Type B pancreatic cell (in vitro differentiated cells): Measurements from ENCODE around the gene CHAD. TPM values are rescaled to one million over a fixed set of nuclear protein-coding genes. Genes with fewer than 3 reads are reported as not detected.

Experiments
- DNase-seq: peaks from one replicate; pipeline ENCODE4 v3.0.0; 2021; ENCODE audit warnings: mixed read lengths; ENCODE audit not compliant: unreplicated experiment; ENCODE audit errors: extremely low spot score
- H3K27ac Mint-ChIP-seq: 2 replicates; pipeline ENCODE4 v1.8.0; 2021; ENCODE audit warnings: mild to moderate bottlenecking, mixed read lengths
- H3K27me3 Mint-ChIP-seq: 2 replicates; pipeline ENCODE4 v1.8.0; 2021; ENCODE audit warnings: mixed read lengths
- H3K36me3 Mint-ChIP-seq: 2 replicates; pipeline ENCODE4 v1.8.0; 2021; ENCODE audit warnings: mixed read lengths
- H3K4me1 Mint-ChIP-seq: one replicate; pipeline ENCODE4 v1.8.0; 2021; ENCODE audit warnings: mixed read lengths; ENCODE audit not compliant: unreplicated experiment
- H3K4me3 Mint-ChIP-seq: 2 replicates; pipeline ENCODE4 v1.8.0; 2021; ENCODE audit warnings: mild to moderate bottlenecking, mixed read lengths
- H3K9me3 Mint-ChIP-seq: 2 replicates; pipeline ENCODE4 v1.8.0; 2021; ENCODE audit warnings: mixed read lengths
- total RNA-seq: library from RNA; stranded (reverse); gene quantifications from 2 replicates; pipeline ENCODE4 v1.2.1, GENCODE V29; 2021; ENCODE audit warnings: low replicate concordance
- TF ChIP-seq, protein P1 (sequence below): fragments of 200-600 bp; sonication (generic); conservative IDR thresholded peaks from 2 replicates; pipeline ENCODE4 v1.5.0; 2021; ENCODE audit warnings: antibody characterized with exemption, mild to moderate bottlenecking

CHAD gene
- total RNA-seq, 1 donor from 2014 or later: not detected

DNA sequence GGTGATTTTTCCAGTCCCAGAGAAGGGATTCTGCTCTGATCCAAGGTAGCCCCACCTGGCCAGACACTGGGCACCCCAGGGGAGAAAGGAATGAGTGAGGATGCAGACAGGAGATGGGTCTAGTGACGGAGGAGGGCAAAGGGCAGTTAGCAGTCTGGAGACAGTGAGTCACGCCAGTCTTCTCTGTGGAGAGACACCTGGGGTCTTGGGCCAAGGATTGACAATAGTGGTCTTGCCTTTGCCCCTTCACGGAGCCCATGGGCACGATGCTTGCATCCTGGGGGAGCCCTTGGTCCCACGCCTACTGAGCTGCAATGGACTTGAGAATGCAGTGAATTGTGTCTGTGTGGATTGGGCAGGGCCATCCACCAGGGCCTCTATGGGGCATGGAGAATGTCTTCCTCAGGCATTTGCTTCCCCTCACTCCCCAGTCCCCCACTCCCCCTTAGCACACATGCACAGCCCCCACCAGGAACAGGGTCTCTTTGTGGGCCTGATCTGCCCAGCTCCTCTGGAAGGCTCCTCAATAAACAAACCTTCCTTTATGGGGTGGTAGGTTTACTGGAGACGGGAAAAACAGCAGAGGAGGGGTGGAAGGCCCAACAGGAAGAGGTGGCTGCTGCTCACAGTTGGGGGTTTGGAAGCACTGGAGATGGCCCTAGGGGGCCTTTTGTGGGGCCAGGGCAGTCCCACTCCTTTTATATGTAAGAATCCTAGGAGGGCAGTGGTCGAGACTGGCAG is 1.4 kb downstream of the CHAD start:
- Mint-ChIP-seq H3K4me3 (peak overlapping the region; percentile 45), H3K27ac (no peak overlapping the region), H3K9me3 (no peaks in the 10 kb centered on the region), H3K27me3 (peaks cover 18% of the 10 kb centered on the region), H3K36me3 (no peaks in the 10 kb centered on the region), H3K4me1 (no peaks in the 10 kb centered on the region)
- TF ChIP-seq, protein P1, sequence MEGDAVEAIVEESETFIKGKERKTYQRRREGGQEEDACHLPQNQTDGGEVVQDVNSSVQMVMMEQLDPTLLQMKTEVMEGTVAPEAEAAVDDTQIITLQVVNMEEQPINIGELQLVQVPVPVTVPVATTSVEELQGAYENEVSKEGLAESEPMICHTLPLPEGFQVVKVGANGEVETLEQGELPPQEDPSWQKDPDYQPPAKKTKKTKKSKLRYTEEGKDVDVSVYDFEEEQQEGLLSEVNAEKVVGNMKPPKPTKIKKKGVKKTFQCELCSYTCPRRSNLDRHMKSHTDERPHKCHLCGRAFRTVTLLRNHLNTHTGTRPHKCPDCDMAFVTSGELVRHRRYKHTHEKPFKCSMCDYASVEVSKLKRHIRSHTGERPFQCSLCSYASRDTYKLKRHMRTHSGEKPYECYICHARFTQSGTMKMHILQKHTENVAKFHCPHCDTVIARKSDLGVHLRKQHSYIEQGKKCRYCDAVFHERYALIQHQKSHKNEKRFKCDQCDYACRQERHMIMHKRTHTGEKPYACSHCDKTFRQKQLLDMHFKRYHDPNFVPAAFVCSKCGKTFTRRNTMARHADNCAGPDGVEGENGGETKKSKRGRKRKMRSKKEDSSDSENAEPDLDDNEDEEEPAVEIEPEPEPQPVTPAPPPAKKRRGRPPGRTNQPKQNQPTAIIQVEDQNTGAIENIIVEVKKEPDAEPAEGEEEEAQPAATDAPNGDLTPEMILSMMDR: no peak
- DNase-seq: no peak

DNA sequence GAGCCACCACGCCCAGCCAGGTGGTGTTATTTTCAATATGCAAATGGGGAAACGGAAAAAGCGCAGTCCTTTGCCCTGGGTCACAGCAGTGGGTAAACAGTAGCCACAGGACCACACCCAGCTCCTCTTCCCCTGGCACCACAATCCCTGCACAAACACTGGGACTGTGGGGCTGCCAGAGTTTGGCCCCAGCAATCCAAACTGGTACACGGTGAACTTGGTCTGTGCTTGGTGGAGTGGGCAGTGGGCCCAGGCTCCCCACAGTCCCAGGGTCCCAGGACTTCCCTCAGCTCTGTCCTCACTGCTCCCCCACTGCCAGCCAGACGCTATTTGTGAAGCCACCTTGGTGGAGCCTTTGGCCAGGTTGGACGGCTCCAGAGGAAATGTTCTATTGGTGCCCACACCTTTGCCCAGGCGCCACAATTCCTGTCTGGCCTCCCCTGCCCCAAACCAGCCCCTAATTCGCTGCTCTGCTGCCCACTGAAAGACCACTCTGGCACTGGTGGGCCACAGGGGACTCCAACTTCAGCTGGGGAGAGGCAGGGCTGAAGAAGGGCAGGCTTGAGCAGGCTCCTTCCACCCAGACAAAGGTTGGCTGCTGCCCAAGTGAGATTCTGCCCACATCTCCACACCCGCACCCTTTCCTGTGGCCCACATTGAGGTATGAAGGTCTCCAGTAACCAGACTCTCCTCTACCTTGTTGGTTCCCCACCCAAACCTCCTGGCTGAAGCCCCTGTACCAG is 2.1 kb downstream of the CHAD start:
- DNase-seq: no peak
- Mint-ChIP-seq H3K9me3 (no peaks in the 10 kb centered on the region), H3K4me1 (no peaks in the 10 kb centered on the region), H3K27ac (no peak overlapping the region), H3K36me3 (no peaks in the 10 kb centered on the region), H3K27me3 (peaks cover 18% of the 10 kb centered on the region), H3K4me3 (no peak overlapping the region)
- TF ChIP-seq, protein P1: no peak

DNA sequence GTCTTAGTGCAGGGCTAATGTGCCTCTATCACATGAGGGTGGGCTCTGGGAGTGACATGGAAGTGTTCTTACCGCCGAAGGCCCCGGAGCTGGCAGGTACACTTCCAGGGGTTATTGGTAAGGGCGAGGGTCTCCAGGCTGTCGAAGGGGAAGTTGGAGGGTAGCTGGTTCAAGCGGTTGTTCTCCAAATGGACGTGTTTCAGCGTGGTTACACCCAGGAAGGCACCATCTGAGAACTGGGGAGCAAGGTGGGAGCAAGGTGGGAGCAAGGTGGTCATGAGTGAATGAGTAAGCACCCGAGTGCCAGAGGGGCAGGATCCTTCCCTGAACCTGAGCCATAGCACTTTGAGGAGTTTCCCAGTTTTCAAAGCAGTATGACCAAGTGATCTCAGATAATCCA is 3.0 kb downstream of the CHAD start:
- Mint-ChIP-seq H3K36me3 (no peaks in the 10 kb centered on the region), H3K27me3 (peaks cover 18% of the 10 kb centered on the region), H3K27ac (no peak overlapping the region), H3K9me3 (no peaks in the 10 kb centered on the region), H3K4me1 (no peaks in the 10 kb centered on the region), H3K4me3 (no peak overlapping the region)
- DNase-seq: no peak
- TF ChIP-seq, protein P1: no peak

DNA sequence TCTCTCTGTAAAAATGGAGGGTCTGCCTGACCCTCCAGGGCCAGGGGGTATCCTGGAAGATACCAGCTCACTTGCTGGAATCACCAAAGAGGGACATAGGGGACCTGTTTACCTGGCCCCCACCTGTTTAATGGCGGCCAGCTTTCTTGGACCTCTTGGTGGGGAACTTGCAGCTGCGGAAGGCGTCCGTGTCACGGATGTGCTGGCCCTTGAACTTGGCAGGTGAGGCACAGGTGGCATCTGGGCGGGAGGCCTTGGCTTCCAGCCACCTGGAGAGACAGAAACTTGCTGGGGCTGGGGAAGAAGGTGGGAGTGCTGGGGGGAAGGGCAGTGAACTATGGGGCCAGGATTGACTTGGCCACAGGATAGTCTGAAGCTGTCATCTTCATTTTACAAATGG is 3.5 kb downstream of the CHAD start:
- no peaks in the 10 kb centered on the region for H3K4me1 Mint-ChIP-seq
- no peak overlapping the region for H3K4me3 Mint-ChIP-seq

DNA sequence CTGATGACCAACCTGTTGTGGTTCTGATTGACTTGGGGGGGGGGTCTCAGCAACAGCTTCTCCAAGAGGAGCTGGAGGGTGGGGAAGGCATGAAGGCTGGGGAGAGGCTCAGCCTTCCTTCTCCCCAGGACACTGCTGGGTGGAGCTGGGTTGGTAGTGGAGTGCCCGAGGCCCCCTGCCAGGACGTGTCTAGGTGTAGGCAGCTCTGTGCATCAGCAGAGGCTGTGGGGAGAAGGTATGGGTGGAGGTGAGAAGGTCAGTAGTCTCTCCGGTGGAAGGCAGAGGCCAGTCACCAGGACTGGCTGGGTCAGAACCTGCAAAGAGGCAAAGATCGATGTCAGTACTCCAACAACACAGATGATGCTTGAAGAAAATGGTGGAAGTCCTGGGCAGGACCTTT is 3.9 kb downstream of the CHAD start:
- H3K4me1 Mint-ChIP-seq: no peaks in the 10 kb centered on the region
- DNase-seq: no peak
- TF ChIP-seq, protein P1: no peak
- H3K4me3 Mint-ChIP-seq: no peak overlapping the region
- peaks cover 18% of the 10 kb centered on the region for H3K27me3 Mint-ChIP-seq
- H3K27ac Mint-ChIP-seq: no peak overlapping the region
- H3K9me3 Mint-ChIP-seq: no peaks in the 10 kb centered on the region
- H3K36me3 Mint-ChIP-seq: no peaks in the 10 kb centered on the region

More for the DNA sequence above, 3.5 kb downstream of the CHAD start:
- no peaks in the 10 kb centered on the region for H3K36me3 Mint-ChIP-seq
- peaks cover 18% of the 10 kb centered on the region for H3K27me3 Mint-ChIP-seq
- no peaks in the 10 kb centered on the region for H3K9me3 Mint-ChIP-seq
- TF ChIP-seq, protein P1: no peak
- no peak overlapping the region for H3K27ac Mint-ChIP-seq
- DNase-seq: no peak
